ENCODE results near the gene CAST.
"Not testable (repeated sequence)": the region's sequence is repeated elsewhere in the genome, so short reads cannot be mapped to it uniquely, and the experiment has no call there.

CAST gene

GRCh38 chr5:96744218-96744617 lies 82.0 kb downstream of the CAST start:
- H3K9ac ChIP-seq (ENCODE audit: low read length); H3K27me3 ChIP-seq (ENCODE audit: control insufficient read depth, insufficient read depth, low read length); H3K4me1 ChIP-seq (ENCODE audit: control insufficient read depth, insufficient read depth, low read length); H3K9me3 ChIP-seq (ENCODE audit: control insufficient read depth, low read length); H3K4me3 ChIP-seq (ENCODE audit: low read length): not testable (repeated sequence)
- peaks cover 11% of the 10 kb centered on the region for H3K36me3 ChIP-seq (ENCODE audit: control insufficient read depth, insufficient read depth, low read length)

- H3K36me3 ChIP-seq (ENCODE audit: control insufficient read depth, insufficient read depth, low read length), result peaks cover 14% of the 10 kb centered on the region
- no peaks in the 10 kb centered on the region for H3K9me3 ChIP-seq (ENCODE audit: control insufficient read depth, low read length)
- H3K4me1 ChIP-seq (ENCODE audit: control insufficient read depth, insufficient read depth, low read length), result no peaks in the 10 kb centered on the region
- H3K9ac ChIP-seq (ENCODE audit: low read length), result no peak overlapping the region
- H3K4me3 ChIP-seq (ENCODE audit: low read length), result no peak overlapping the region
- no peaks in the 10 kb centered on the region for H3K27me3 ChIP-seq (ENCODE audit: control insufficient read depth, insufficient read depth, low read length)
These were observed 82.8 kb downstream of the CAST start for GRCh38 chr5:96745025-96745424.

GRCh38 chr5:96745844-96746531 lies 83.8 kb downstream of the CAST start:
- Histone ChIP-seq H3K27me3 (ENCODE audit: control insufficient read depth, insufficient read depth, low read length) (no peaks in the 10 kb centered on the region), H3K4me3 (ENCODE audit: low read length) (no peak overlapping the region), H3K9ac (ENCODE audit: low read length) (no peak overlapping the region), H3K4me1 (ENCODE audit: control insufficient read depth, insufficient read depth, low read length) (no peaks in the 10 kb centered on the region), H3K9me3 (ENCODE audit: control insufficient read depth, low read length) (no peaks in the 10 kb centered on the region), H3K36me3 (ENCODE audit: control insufficient read depth, insufficient read depth, low read length) (peaks cover 14% of the 10 kb centered on the region)

GRCh38 chr5:96747720-96748119 lies 85.5 kb downstream of the CAST start:
- H3K4me1 ChIP-seq (ENCODE audit: control insufficient read depth, insufficient read depth, low read length), result no peaks in the 10 kb centered on the region
- no peak overlapping the region for H3K9ac ChIP-seq (ENCODE audit: low read length)
- H3K27me3 ChIP-seq (ENCODE audit: control insufficient read depth, insufficient read depth, low read length), result no peaks in the 10 kb centered on the region
- H3K4me3 ChIP-seq (ENCODE audit: low read length), result no peak overlapping the region
- no peaks in the 10 kb centered on the region for H3K9me3 ChIP-seq (ENCODE audit: control insufficient read depth, low read length)
- H3K36me3 ChIP-seq (ENCODE audit: control insufficient read depth, insufficient read depth, low read length), result peaks cover 10% of the 10 kb centered on the region

GRCh38 chr5:96750110-96750822 lies 88.1 kb downstream of the CAST start:
- H3K36me3 ChIP-seq (ENCODE audit: control insufficient read depth, insufficient read depth, low read length), result peaks cover 22% of the 10 kb centered on the region

GRCh38 chr5:96751203-96752169 lies 89.3 kb downstream of the CAST start:
- no peak overlapping the region for H3K9ac ChIP-seq (ENCODE audit: low read length)
- H3K27me3 ChIP-seq (ENCODE audit: control insufficient read depth, insufficient read depth, low read length), result no peaks in the 10 kb centered on the region
- peaks cover 29% of the 10 kb centered on the region for H3K36me3 ChIP-seq (ENCODE audit: control insufficient read depth, insufficient read depth, low read length)
- H3K4me1 ChIP-seq (ENCODE audit: control insufficient read depth, insufficient read depth, low read length), result no peaks in the 10 kb centered on the region
- no peak overlapping the region for H3K4me3 ChIP-seq (ENCODE audit: low read length)
- H3K9me3 ChIP-seq (ENCODE audit: control insufficient read depth, low read length), result no peaks in the 10 kb centered on the region

More at GRCh38 chr5:96750110-96750822, 88.1 kb downstream of the CAST start:
- Histone ChIP-seq H3K9me3 (ENCODE audit: control insufficient read depth, low read length) (no peaks in the 10 kb centered on the region), H3K4me1 (ENCODE audit: control insufficient read depth, insufficient read depth, low read length) (no peaks in the 10 kb centered on the region), H3K9ac (ENCODE audit: low read length) (no peak overlapping the region), H3K4me3 (ENCODE audit: low read length) (no peak overlapping the region), H3K27me3 (ENCODE audit: control insufficient read depth, insufficient read depth, low read length) (no peaks in the 10 kb centered on the region)

- Histone ChIP-seq H3K27me3 (ENCODE audit: control insufficient read depth, insufficient read depth, low read length) (no peaks in the 10 kb centered on the region), H3K9me3 (ENCODE audit: control insufficient read depth, low read length) (no peaks in the 10 kb centered on the region), H3K36me3 (ENCODE audit: control insufficient read depth, insufficient read depth, low read length) (peaks cover 37% of the 10 kb centered on the region), H3K4me3 (ENCODE audit: low read length) (no peak overlapping the region), H3K4me1 (ENCODE audit: control insufficient read depth, insufficient read depth, low read length) (no peaks in the 10 kb centered on the region), H3K9ac (ENCODE audit: low read length) (no peak overlapping the region)
These were observed 90.3 kb downstream of the CAST start for GRCh38 chr5:96752341-96753016.

GRCh38 chr5:96753017-96753397 lies 90.8 kb downstream of the CAST start:
- Histone ChIP-seq H3K36me3 (ENCODE audit: control insufficient read depth, insufficient read depth, low read length) (peaks cover 37% of the 10 kb centered on the region), H3K27me3 (ENCODE audit: control insufficient read depth, insufficient read depth, low read length) (no peaks in the 10 kb centered on the region), H3K4me3 (ENCODE audit: low read length) (no peak overlapping the region), H3K9me3 (ENCODE audit: control insufficient read depth, low read length) (no peaks in the 10 kb centered on the region), H3K4me1 (ENCODE audit: control insufficient read depth, insufficient read depth, low read length) (no peaks in the 10 kb centered on the region), H3K9ac (ENCODE audit: low read length) (no peak overlapping the region)

GRCh38 chr5:96753848-96754247 lies 91.7 kb downstream of the CAST start:
- H3K4me1 ChIP-seq (ENCODE audit: control insufficient read depth, insufficient read depth, low read length), result no peaks in the 10 kb centered on the region
- H3K36me3 ChIP-seq (ENCODE audit: control insufficient read depth, insufficient read depth, low read length), result peaks cover 35% of the 10 kb centered on the region
- no peaks in the 10 kb centered on the region for H3K27me3 ChIP-seq (ENCODE audit: control insufficient read depth, insufficient read depth, low read length)
- no peaks in the 10 kb centered on the region for H3K9me3 ChIP-seq (ENCODE audit: control insufficient read depth, low read length)
- H3K4me3 ChIP-seq (ENCODE audit: low read length), result no peak overlapping the region
- no peak overlapping the region for H3K9ac ChIP-seq (ENCODE audit: low read length)

GRCh38 chr5:96755851-96756250 lies 93.7 kb downstream of the CAST start:
- no peaks in the 10 kb centered on the region for H3K4me1 ChIP-seq (ENCODE audit: control insufficient read depth, insufficient read depth, low read length)
- H3K27me3 ChIP-seq (ENCODE audit: control insufficient read depth, insufficient read depth, low read length), result no peaks in the 10 kb centered on the region
- H3K9me3 ChIP-seq (ENCODE audit: control insufficient read depth, low read length), result no peaks in the 10 kb centered on the region
- peaks cover 29% of the 10 kb centered on the region for H3K36me3 ChIP-seq (ENCODE audit: control insufficient read depth, insufficient read depth, low read length)
- H3K4me3 ChIP-seq (ENCODE audit: low read length), result no peak overlapping the region
- H3K9ac ChIP-seq (ENCODE audit: low read length), result no peak overlapping the region

GRCh38 chr5:96756985-96757384 lies 94.8 kb downstream of the CAST start:
- H3K4me3 ChIP-seq (ENCODE audit: low read length), result no peak overlapping the region
- no peaks in the 10 kb centered on the region for H3K4me1 ChIP-seq (ENCODE audit: control insufficient read depth, insufficient read depth, low read length)
- H3K36me3 ChIP-seq (ENCODE audit: control insufficient read depth, insufficient read depth, low read length), result peaks cover 29% of the 10 kb centered on the region
- H3K27me3 ChIP-seq (ENCODE audit: control insufficient read depth, insufficient read depth, low read length), result no peaks in the 10 kb centered on the region
- no peak overlapping the region for H3K9ac ChIP-seq (ENCODE audit: low read length)
- H3K9me3 ChIP-seq (ENCODE audit: control insufficient read depth, low read length), result no peaks in the 10 kb centered on the region

Measured in mucosa of stomach (tissue), 1 donor.